ENCODE measurements around the gene EEF2K. TPM values are rescaled to one million over a fixed set of nuclear protein-coding genes. Genes with fewer than 3 reads are reported as not detected.

EEF2K gene
- polyA plus RNA-seq, 2 of the 4 experiments (the other 2 are of a cell fraction), result 8.2 to 9.4 TPM

Other genes with a start within 250 kb of the EEF2K start
- not detected in 2 replicates for gene PDZD9, start 205.2 kb upstream of the EEF2K start, polyA plus RNA-seq (2011; rRNA removed)
- not detected in 3 replicates for gene PDZD9, start 205.2 kb upstream of the EEF2K start, polyA plus RNA-seq (2017; fragmentation: RNase III; extraction: RNeasy Plus Mini Kit Qiagen cat#74134 plus additional on column Dnase treatment)
- gene MOSMO, start 198.2 kb upstream of the EEF2K start, polyA plus RNA-seq (2011; rRNA removed), result 14.4 and 14.7 TPM in 2 replicates
- gene MOSMO, start 198.2 kb upstream of the EEF2K start, polyA plus RNA-seq (2017; fragmentation: RNase III; extraction: RNeasy Plus Mini Kit Qiagen cat#74134 plus additional on column Dnase treatment), result 9.6 to 10.6 TPM (median 9.7 TPM) in 3 replicates
- gene VWA3A, start 113.7 kb upstream of the EEF2K start, polyA plus RNA-seq (2011; rRNA removed), result 0.17 TPM in 1 of 2 replicates, not detected in the other
- 0.03 to 0.07 TPM in 2 of 3 replicates, not detected in the other for gene VWA3A, start 113.7 kb upstream of the EEF2K start, polyA plus RNA-seq (2017; fragmentation: RNase III; extraction: RNeasy Plus Mini Kit Qiagen cat#74134 plus additional on column Dnase treatment)
- not detected in 2 replicates for gene SDR42E2, start 43.8 kb upstream of the EEF2K start, polyA plus RNA-seq (2011; rRNA removed)
- gene SDR42E2, start 43.8 kb upstream of the EEF2K start, polyA plus RNA-seq (2017; fragmentation: RNase III; extraction: RNeasy Plus Mini Kit Qiagen cat#74134 plus additional on column Dnase treatment), result not detected in 3 replicates
- gene POLR3E, start 91.1 kb downstream of the EEF2K start, polyA plus RNA-seq (2011; rRNA removed), result 77.9 and 93.0 TPM in 2 replicates
- 50.0 to 54.6 TPM (median 50.3 TPM) in 3 replicates for gene POLR3E, start 91.1 kb downstream of the EEF2K start, polyA plus RNA-seq (2017; fragmentation: RNase III; extraction: RNeasy Plus Mini Kit Qiagen cat#74134 plus additional on column Dnase treatment)
- 38.4 and 44.3 TPM in 2 replicates for gene CDR2, start 168.3 kb downstream of the EEF2K start, polyA plus RNA-seq (2011; rRNA removed)
- gene CDR2, start 168.3 kb downstream of the EEF2K start, polyA plus RNA-seq (2017; fragmentation: RNase III; extraction: RNeasy Plus Mini Kit Qiagen cat#74134 plus additional on column Dnase treatment), result 27.9 to 30.6 TPM (median 29.3 TPM) in 3 replicates